ENCODE results near the gene ZNF578. TPM values are rescaled to one million over a fixed set of nuclear protein-coding genes. Genes with fewer than 3 reads are reported as not detected.

Gene ZNF578
- total RNA-seq (2014; rRNA removed; shearing (Covaris generic)), result 1.5 and 2.2 TPM in 2 replicates
- polyA plus RNA-seq (2016; fragmentation: Nextera tagmentation; extraction: Ambion mirVana), result 1.3 TPM in 2 replicates

- H3K9me2 ChIP-seq (ENCODE audit: insufficient read depth), result no peaks in the 10 kb centered on the region
- H3K4me3 ChIP-seq, result peak within 1 kb of the TSS; percentile 84
- H3K9ac ChIP-seq, result peak within 1 kb of the TSS; percentile 76
- H3K4me1 ChIP-seq (ENCODE audit: insufficient read depth), result no peaks in the 10 kb centered on the region
- no peaks in the 10 kb centered on the region for H3K27me3 ChIP-seq (replicated peaks; ENCODE audit: insufficient read depth)
- H2AFZ ChIP-seq, result peak within 1 kb of the TSS; percentile 91
- H4K20me1 ChIP-seq (ENCODE audit: insufficient read depth), result no peaks in the 10 kb centered on the region
- no peaks in the 10 kb centered on the region for H3F3A ChIP-seq (ENCODE audit: insufficient read depth)
- H3K36me3 ChIP-seq (ENCODE audit: low read depth), result peaks cover 4% of the 10 kb centered on the region; the same call in 1 of the 2 replicates
- H3K27ac ChIP-seq, result peak within 1 kb of the TSS; percentile 42
- DNase-seq, result peak; percentile 89
- peak within 1 kb of the TSS; percentile 69 for H3K4me2 ChIP-seq (ENCODE audit: unreplicated experiment)
- WGBS, 2 experiments (ENCODE audit: low coverage in 1 of 2, low lambda C conversion rate in 2 of 2, missing lambda C conversion rate in 2 of 2), result 5 to 6% methylated on average over 40 to 48 of the region's 48 CpGs
- no peak for TF ChIP-seq EZH2phosphoT487 (IDR thresholded peaks at IDR 0.05; ENCODE audit: insufficient read depth, low read depth)
- no peak for TF ChIP-seq EZH2 (IDR thresholded peaks at IDR 0.05; ENCODE audit: insufficient read depth, poor library complexity, severe bottlenecking)
- no peaks in the 10 kb centered on the region for H3K79me2 ChIP-seq (ENCODE audit: insufficient read depth)
- H3K9me3 ChIP-seq (ENCODE audit: low read depth), result no peaks in the 10 kb centered on the region
- in situ Hi-C loops (cut with MboI), result no loop called here
Observed at GRCh38 chr19:52453324-52454094, at the start of gene ZNF578. TSS of gene ZNF578 (plus strand) at chr19:52453553. CDS start at chr19:52501846, 48,293 bp downstream.

- Histone ChIP-seq H3K79me2 (ENCODE audit: insufficient read depth) (no peaks in the 10 kb centered on the region), H3K27ac (no peak overlapping the region), H3K4me3 (no peak overlapping the region), H3K4me2 (ENCODE audit: unreplicated experiment) (no peak overlapping the region), H3K9me2 (ENCODE audit: insufficient read depth) (no peaks in the 10 kb centered on the region), H3K9me3 (ENCODE audit: low read depth) (no peaks in the 10 kb centered on the region), H3K36me3 (ENCODE audit: low read depth) (peaks cover 93% of the 10 kb centered on the region), H3K9ac (no peak overlapping the region), H3F3A (ENCODE audit: insufficient read depth) (no peaks in the 10 kb centered on the region), H3K4me1 (ENCODE audit: insufficient read depth) (no peaks in the 10 kb centered on the region), H2AFZ (no peak overlapping the region), H3K27me3 (replicated peaks; ENCODE audit: insufficient read depth) (no peaks in the 10 kb centered on the region), H4K20me1 (ENCODE audit: insufficient read depth) (no peaks in the 10 kb centered on the region)
- in situ Hi-C loops (cut with MboI), result no loop called here
- DNase-seq, result no peak
- no peak for TF ChIP-seq EZH2 (IDR thresholded peaks at IDR 0.05; ENCODE audit: insufficient read depth, poor library complexity, severe bottlenecking)
- TF ChIP-seq EZH2phosphoT487 (IDR thresholded peaks at IDR 0.05; ENCODE audit: insufficient read depth, low read depth), result no peak
- WGBS, 2 experiments (ENCODE audit: low coverage in 1 of 2, low lambda C conversion rate in 2 of 2, missing lambda C conversion rate in 2 of 2), result 96 to 99% methylated on average over 6 of the region's 6 CpGs
Observed at GRCh38 chr19:52410276-52410675, 43.1 kb upstream of the ZNF578 start.

GRCh38 chr19:52415711-52416110 lies 37.6 kb upstream of the ZNF578 start:
- Histone ChIP-seq H3K79me2 (ENCODE audit: insufficient read depth) (no peaks in the 10 kb centered on the region), H3F3A (ENCODE audit: insufficient read depth) (no peaks in the 10 kb centered on the region), H3K27me3 (replicated peaks; ENCODE audit: insufficient read depth) (no peaks in the 10 kb centered on the region), H3K4me1 (ENCODE audit: insufficient read depth) (no peaks in the 10 kb centered on the region), H3K4me2 (ENCODE audit: unreplicated experiment) (no peak overlapping the region), H3K4me3 (no peak overlapping the region), H3K36me3 (ENCODE audit: low read depth) (peaks cover 45% of the 10 kb centered on the region), H3K9ac (no peak overlapping the region), H3K9me2 (ENCODE audit: insufficient read depth) (no peaks in the 10 kb centered on the region), H4K20me1 (ENCODE audit: insufficient read depth) (no peaks in the 10 kb centered on the region), H3K9me3 (ENCODE audit: low read depth) (peaks cover 8% of the 10 kb centered on the region), H2AFZ (no peak overlapping the region), H3K27ac (no peak overlapping the region)
- TF ChIP-seq EZH2phosphoT487 (IDR thresholded peaks at IDR 0.05; ENCODE audit: insufficient read depth, low read depth), result no peak
- no peak for TF ChIP-seq EZH2 (IDR thresholded peaks at IDR 0.05; ENCODE audit: insufficient read depth, poor library complexity, severe bottlenecking)
- in situ Hi-C loops (cut with MboI), result no loop called here
- 83 to 87% methylated on average over 5 of the region's 5 CpGs for WGBS, 2 experiments (ENCODE audit: low coverage in 1 of 2, low lambda C conversion rate in 2 of 2, missing lambda C conversion rate in 2 of 2)
- no peak for DNase-seq

- H3K27ac ChIP-seq, result no peak within 1 kb of the TSS
- no peaks in the 10 kb centered on the region for H3K9me3 ChIP-seq (ENCODE audit: low read depth)
- H3K4me2 ChIP-seq (ENCODE audit: unreplicated experiment), result no peak within 1 kb of the TSS
- no peaks in the 10 kb centered on the region for H4K20me1 ChIP-seq (ENCODE audit: insufficient read depth)
- no peaks in the 10 kb centered on the region for H3K79me2 ChIP-seq (ENCODE audit: insufficient read depth)
- no peaks in the 10 kb centered on the region for H3K27me3 ChIP-seq (replicated peaks; ENCODE audit: insufficient read depth)
- no peak within 1 kb of the TSS for H2AFZ ChIP-seq
- H3K9me2 ChIP-seq (ENCODE audit: insufficient read depth), result no peaks in the 10 kb centered on the region
- TF ChIP-seq EZH2phosphoT487 (IDR thresholded peaks at IDR 0.05; ENCODE audit: insufficient read depth, low read depth) (no peak), EZH2 (IDR thresholded peaks at IDR 0.05; ENCODE audit: insufficient read depth, poor library complexity, severe bottlenecking) (no peak)
- 80 to 84% methylated on average over 23 to 27 of the region's 27 CpGs for WGBS, 2 experiments (ENCODE audit: low coverage in 1 of 2, low lambda C conversion rate in 2 of 2, missing lambda C conversion rate in 2 of 2)
- no peaks in the 10 kb centered on the region for H3K4me1 ChIP-seq (ENCODE audit: insufficient read depth)
- H3K36me3 ChIP-seq (ENCODE audit: low read depth), result no peaks in the 10 kb centered on the region
- H3K9ac ChIP-seq, result no peak within 1 kb of the TSS
- H3F3A ChIP-seq (ENCODE audit: insufficient read depth), result no peaks in the 10 kb centered on the region
- no peak within 1 kb of the TSS for H3K4me3 ChIP-seq
- no peak for DNase-seq
- in situ Hi-C loops (cut with MboI), result no loop called here
Observed at GRCh38 chr19:52428937-52429336, 24.4 kb upstream of the ZNF578 start, which contains the start of gene ZNF534. TSS of gene ZNF534 (plus strand) at chr19:52429148. CDS start at chr19:52431475, 2,327 bp downstream.

Measured in GM23248 (cell line).